ENCODE data around the gene DNMBP.
"Not testable (repeated sequence)": the region's sequence is repeated elsewhere in the genome, so short reads cannot be mapped to it uniquely, and the experiment has no call there.

The DNMBP gene

DNA sequence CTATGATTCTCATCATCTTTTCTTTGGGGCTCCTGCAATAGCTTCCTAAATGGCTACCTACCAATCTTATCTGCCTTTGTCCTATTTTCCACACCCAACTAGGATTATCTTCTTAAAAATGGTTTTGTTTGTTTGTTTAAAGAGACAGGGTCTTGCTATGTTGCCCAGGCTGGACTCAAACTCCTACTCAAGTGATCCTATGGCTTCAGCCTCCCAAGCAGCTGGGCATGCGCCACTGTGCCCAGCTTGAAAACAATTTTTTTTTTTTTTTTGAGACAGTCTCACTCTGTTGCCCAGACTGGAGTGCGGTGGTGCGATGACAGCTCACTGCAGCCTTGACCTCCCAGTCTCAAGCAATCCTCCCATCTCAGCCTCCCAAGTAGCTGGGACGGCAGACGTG is 14.9 kb downstream of the DNMBP start:
- Histone ChIP-seq H3K4me1 (peaks cover 0 to 18% (median 5%) of the 10 kb centered on the region in 4 donors), H3K27ac (no peak overlapping the region), H3K4me3 (no peak overlapping the region), H3K27me3 (no peaks in the 10 kb centered on the region), H3K36me3 (no peaks in the 10 kb centered on the region), H3K9me3 (no peaks in the 10 kb centered on the region)
- TF ChIP-seq, protein P1, sequence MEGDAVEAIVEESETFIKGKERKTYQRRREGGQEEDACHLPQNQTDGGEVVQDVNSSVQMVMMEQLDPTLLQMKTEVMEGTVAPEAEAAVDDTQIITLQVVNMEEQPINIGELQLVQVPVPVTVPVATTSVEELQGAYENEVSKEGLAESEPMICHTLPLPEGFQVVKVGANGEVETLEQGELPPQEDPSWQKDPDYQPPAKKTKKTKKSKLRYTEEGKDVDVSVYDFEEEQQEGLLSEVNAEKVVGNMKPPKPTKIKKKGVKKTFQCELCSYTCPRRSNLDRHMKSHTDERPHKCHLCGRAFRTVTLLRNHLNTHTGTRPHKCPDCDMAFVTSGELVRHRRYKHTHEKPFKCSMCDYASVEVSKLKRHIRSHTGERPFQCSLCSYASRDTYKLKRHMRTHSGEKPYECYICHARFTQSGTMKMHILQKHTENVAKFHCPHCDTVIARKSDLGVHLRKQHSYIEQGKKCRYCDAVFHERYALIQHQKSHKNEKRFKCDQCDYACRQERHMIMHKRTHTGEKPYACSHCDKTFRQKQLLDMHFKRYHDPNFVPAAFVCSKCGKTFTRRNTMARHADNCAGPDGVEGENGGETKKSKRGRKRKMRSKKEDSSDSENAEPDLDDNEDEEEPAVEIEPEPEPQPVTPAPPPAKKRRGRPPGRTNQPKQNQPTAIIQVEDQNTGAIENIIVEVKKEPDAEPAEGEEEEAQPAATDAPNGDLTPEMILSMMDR (IDR thresholded peaks at IDR 0.05), result no peak
- intact Hi-C loops (cut with DNase I; ENCODE audit: low total_unique reads), result no loop called here
- DNase-seq, result no peak

DNA sequence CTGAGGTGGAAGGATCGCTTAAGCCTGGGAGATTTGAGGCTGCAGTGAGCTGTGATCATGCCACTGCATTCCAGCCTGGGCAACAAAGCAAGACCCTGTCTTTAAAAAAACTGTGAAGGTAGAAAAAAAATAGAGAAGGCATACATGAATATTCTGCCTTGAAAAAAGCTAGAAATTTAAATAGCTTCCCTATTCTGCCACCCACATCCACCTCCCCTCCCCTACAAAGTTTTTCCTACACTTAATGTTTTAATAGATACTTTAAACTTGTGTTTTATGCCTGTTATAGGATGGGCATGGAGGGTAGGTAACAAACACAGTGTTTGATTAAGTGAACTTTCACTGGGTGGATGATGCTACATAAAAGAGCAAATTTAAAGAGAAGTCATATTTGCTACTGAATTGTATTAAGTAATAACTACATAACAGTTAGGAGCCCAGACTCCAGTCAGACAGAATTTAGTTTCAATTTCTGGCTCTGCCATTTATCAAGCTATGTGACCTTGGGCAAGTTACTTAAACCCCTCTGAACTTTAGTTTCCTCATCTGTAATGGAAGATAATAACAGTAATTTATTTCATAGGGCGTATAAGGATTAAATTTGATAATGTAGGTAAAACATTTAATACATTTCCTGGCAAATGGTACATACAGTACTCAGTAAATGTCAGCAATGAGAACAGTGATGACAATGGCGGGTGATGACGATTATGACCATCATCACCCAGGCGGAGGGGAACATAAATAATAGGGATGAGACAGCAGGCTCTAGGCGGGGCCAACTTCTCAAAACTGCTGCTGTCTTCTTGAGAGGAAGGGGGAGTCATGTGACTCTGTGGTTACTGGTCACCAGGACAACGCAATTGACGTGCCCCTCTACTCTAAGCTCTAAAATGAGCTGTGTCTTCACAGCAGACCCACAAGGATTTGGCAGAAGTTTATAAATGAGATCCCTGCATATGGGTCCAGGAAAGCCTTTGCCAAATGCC is 15.8 kb downstream of the DNMBP start:
- Histone ChIP-seq H3K27me3 (no peaks in the 10 kb centered on the region), H3K4me1 (peaks cover 0 to 18% (median 5%) of the 10 kb centered on the region in 4 donors), H3K36me3 (no peaks in the 10 kb centered on the region), H3K4me3 (no peak overlapping the region), H3K9me3 (no peaks in the 10 kb centered on the region), H3K27ac (no peak overlapping the region)
- TF ChIP-seq, protein P1 (IDR thresholded peaks at IDR 0.05), result no peak
- intact Hi-C loops (cut with DNase I; ENCODE audit: low total_unique reads), result no loop called here
- peak; percentile 76 to 83 for DNase-seq

DNA sequence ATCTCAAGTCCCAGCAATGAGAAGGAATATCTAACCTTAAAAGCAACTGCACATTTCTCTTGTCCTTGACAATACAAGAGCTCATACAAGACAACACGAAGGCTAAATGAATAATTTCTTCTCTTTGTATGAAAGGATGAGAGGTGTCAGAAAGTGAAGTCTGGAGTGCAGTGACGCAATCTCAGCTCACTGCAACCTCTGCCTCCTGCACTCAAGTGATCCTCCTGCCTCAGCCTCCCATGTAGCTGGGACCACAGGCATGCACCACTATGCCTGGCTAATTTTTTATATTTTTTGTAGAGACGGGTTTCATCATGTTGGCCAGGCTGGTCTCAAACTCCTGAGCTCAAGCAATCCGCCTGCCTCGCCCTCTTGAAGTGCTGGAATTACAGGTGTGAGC is 24.1 kb downstream of the DNMBP start:
- intact Hi-C loops (cut with DNase I; ENCODE audit: low total_unique reads); H3K9me3 ChIP-seq; DNase-seq; H3K27ac ChIP-seq; H3K4me3 ChIP-seq; H3K36me3 ChIP-seq; H3K27me3 ChIP-seq: not testable (repeated sequence)
- peaks cover 0 to 14% (median 3%) of the 10 kb centered on the region in 4 donors for H3K4me1 ChIP-seq

DNA sequence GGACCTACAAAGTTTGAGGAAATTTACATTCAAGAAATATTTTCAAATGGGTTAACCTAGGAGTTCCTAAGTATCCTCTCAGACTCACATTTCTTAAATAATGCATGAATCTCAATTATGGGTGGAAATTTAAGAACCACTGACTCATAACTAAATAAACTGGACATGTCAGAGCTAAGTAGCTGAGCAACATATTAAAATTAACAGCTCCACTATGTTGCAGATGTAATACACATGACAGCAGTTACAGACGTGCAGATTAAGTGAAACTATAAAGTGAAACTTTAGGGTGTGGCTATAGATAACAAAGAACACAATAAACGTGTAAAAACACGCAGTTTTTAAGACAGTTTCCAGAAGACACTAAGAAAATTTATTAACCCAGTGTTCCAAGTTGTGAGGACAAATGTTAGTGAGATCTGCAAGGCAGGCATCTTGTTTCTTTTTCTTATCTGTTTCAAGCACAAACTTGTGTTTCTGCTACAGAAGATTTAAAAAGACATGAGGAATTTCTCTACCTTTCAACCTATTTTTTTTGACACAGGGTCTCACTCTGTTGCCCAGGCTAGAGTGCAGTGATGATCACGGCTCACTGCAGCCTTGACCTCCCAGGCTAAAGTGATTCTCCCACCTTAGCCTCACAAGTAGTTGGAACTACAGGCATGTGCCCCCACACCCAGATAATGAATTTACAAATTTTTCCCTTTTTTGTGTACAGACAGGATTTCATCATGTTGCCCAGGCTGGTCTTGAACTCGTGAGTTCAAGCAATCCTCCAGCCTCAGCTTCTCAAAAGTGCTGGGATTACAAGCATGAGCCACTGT is 25.3 kb downstream of the DNMBP start:
- no peaks in the 10 kb centered on the region for H3K27me3 ChIP-seq
- no peaks in the 10 kb centered on the region for H3K9me3 ChIP-seq
- intact Hi-C loops (cut with DNase I; ENCODE audit: low total_unique reads), result no loop called here
- H3K4me1 ChIP-seq, result peaks cover 0 to 14% (median 3%) of the 10 kb centered on the region in 4 donors
- peak overlapping the region in 1 of 2 donors; percentile 56 for H3K27ac ChIP-seq
- H3K36me3 ChIP-seq, result no peaks in the 10 kb centered on the region
- TF ChIP-seq, protein P1 (IDR thresholded peaks at IDR 0.05), result no peak
- no peak for DNase-seq
- no peak overlapping the region for H3K4me3 ChIP-seq

DNA sequence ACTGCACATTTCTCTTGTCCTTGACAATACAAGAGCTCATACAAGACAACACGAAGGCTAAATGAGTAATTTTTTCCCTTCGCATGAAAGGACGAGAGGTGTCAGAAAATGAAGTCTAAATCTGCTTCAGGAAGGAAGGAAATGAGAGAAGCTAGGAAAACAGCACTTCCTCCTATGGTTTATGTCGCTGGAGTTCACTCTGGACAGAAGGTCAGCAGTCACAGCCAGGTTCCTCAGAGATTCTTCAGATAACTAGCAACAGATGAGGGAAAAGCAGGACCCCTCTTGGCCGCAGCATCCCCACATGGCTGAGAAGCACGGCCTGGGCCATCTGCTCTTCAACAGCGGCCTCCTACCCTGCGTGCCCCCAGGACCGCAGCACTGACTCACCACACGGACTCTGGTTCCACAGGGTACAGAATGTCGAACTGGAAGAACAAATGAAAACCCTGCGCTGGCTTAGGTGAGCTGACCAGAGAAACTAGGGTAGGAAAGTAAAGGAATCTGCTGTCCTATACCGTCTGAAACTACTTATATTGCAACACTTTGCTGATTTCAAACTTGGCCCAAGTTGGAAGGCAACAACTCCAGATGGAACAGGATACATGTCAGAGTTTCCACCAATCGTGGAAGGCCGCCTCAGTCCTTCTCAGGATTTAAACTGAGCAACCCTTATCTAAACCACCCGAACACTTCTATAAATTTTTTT is 26.3 kb downstream of the DNMBP start:
- Histone ChIP-seq H3K27ac (peak overlapping the region; percentile 31 to 56), H3K4me3 (no peak overlapping the region), H3K36me3 (no peaks in the 10 kb centered on the region), H3K9me3 (no peaks in the 10 kb centered on the region), H3K27me3 (no peaks in the 10 kb centered on the region), H3K4me1 (peaks cover 0 to 14% (median 3%) of the 10 kb centered on the region in 4 donors)
- TF ChIP-seq, protein P1 (IDR thresholded peaks at IDR 0.05), result no peak
- intact Hi-C loops (cut with DNase I; ENCODE audit: low total_unique reads), result no loop called here
- peak in 1 of 2 donors; percentile 47 for DNase-seq
